Activated CD4-positive, alpha-beta T cell treated with anti-CD3 and anti-CD28 coated beads for 36 hours (primary cell): Measurements from ENCODE around the gene MYOF. TPM values are rescaled to one million over a fixed set of nuclear protein-coding genes. Genes with fewer than 3 reads are reported as not detected.
"Not testable (repeated sequence)": the region's sequence is repeated elsewhere in the genome, so short reads cannot be mapped to it uniquely, and the experiment has no call there.

ENCODE experiments used
- ATAC-seq: fragments of 200-7000 bp; cut with Tn5 transposase; one replicate; pipeline ENCODE4 v1.10.0; 2021; ENCODE audit warnings: mild to moderate bottlenecking, moderate library complexity
- CTCF ChIA-PET: fragments of 350-600 bp; sonication (Branson Sonifier 250); formaldehyde crosslinking; loops from one replicate; lab custom pipeline; 2021; ENCODE audit warnings: antibody characterized with exemption; lab: Charles Lee
- POLR2A ChIA-PET: fragments of 350-600 bp; sonication (Branson Sonifier 250); formaldehyde crosslinking; loops from one replicate; lab custom pipeline; 2021; ENCODE audit warnings: antibody characterized with exemption, inconsistent platforms; lab: Charles Lee
- DNase-seq: peaks from one replicate; pipeline ENCODE4 v3.0.0-alpha.2; 2020
- H3K27ac Mint-ChIP-seq: one replicate; pipeline ENCODE4 v1.8.0; 2021; ENCODE audit warnings: mixed read lengths
- H3K27me3 Mint-ChIP-seq: one replicate; pipeline ENCODE4 v1.8.0; 2021; ENCODE audit warnings: mixed read lengths
- H3K36me3 Mint-ChIP-seq: one replicate; pipeline ENCODE4 v1.8.0; 2021; ENCODE audit warnings: low read depth, mixed read lengths
- H3K4me1 Mint-ChIP-seq: one replicate; pipeline ENCODE4 v1.8.0; 2021; ENCODE audit warnings: mixed read lengths
- H3K4me3 Mint-ChIP-seq: one replicate; pipeline ENCODE4 v1.8.0; 2021; ENCODE audit warnings: mild to moderate bottlenecking, moderate library complexity, mixed read lengths
- H3K9me3 Mint-ChIP-seq: one replicate; pipeline ENCODE4 v1.8.0; 2021; ENCODE audit warnings: low read depth, mixed read lengths
- intact Hi-C, 2 experiments: fragments of 100-400 bp; cut with DNase I in 1 of 2; cut with micrococcal nuclease in 1 of 2; formaldehyde crosslinking; loops; one replicate each; pipeline versions ENCODE4 v1.14.2 to v1.15.1; 2022 to 2024; cut with DNase I, micrococcal nuclease
- total RNA-seq, 2 experiments: library from RNA; stranded (reverse); gene quantifications; one replicate each; pipeline ENCODE4 v1.2.3, GENCODE V29; 2021

Gene MYOF
- total RNA-seq, 2 experiments from 2014 or later = 37.8 to 40.0 TPM

- intact Hi-C loops, H3K27ac Mint-ChIP-seq, POLR2A ChIA-PET, H3K27me3 Mint-ChIP-seq, ATAC-seq, H3K4me3 Mint-ChIP-seq, DNase-seq, H3K9me3 Mint-ChIP-seq: not testable (repeated sequence)
- CTCF ChIA-PET = interaction anchor here (0.8 to 2.9 kb wide), 3 partner anchors 9 to 26 kb away, joined by 3 to 13 read pairs (median 3); partner anchors contain the start of gene MYOF
- H3K36me3 Mint-ChIP-seq = peaks cover 13% of the 10 kb centered on the region
- peaks cover 26% of the 10 kb centered on the region for H3K4me1 Mint-ChIP-seq
These were observed 14.5 kb downstream of the MYOF start for GRCh38 chr10:93467635-93468034.

DNA sequence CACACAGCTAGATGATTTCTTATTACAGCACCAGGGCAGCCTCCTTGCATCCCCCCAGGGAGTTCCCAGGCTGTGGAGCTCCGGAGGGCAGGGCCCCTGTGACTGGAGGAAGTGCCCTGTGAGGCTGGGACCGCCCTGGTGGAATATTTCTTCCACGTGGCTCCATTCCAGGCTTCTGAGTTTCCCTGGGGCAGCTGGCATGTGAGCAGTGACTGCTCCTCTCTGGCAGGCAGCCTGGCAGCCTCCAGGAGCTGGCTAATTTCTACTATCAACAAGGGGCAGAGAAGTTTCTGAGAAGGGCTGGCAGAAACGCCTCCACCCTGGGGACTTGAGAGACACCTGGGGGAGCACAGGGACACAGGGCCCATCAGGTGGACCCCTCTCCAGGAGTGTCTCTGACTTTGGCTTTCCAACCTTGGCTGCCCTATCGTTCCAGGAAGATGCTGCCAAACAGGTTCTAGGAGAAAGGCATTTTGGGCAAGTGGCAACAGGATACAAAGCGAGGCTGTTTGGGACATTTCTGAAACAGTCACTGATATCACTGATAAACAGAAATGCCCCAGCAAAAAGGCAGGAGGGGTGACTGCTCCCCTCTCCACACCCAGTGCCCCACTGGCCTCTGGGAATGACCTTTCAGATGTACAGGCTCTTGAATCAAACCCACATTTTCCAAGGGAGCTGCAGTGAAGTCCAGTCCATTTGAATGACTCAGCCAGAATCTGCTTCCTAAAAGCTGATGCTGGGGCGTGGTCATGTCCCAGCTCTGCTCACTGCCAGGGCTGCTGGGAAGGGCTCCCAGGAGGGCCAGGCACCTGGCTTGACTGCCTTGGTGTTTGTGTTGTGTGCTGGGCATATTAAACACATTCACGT is 16.1 kb downstream of the MYOF start:
- Mint-ChIP-seq H3K9me3 (no peaks in the 10 kb centered on the region), H3K27ac (no peak overlapping the region), H3K27me3 (no peaks in the 10 kb centered on the region), H3K4me1 (peaks cover 30% of the 10 kb centered on the region), H3K36me3 (peaks cover 13% of the 10 kb centered on the region), H3K4me3 (no peak overlapping the region)
- ChIA-PET POLR2A (no interaction called here), CTCF (interaction anchor here (0.6 to 1.8 kb wide), 2 partner anchors 13 to 16 kb away, joined by 4 to 6 read pairs; partner anchors contain the start of gene MYOF)
- intact Hi-C loops = no loop called here
- ATAC-seq (no peak), DNase-seq (no peak)

DNA sequence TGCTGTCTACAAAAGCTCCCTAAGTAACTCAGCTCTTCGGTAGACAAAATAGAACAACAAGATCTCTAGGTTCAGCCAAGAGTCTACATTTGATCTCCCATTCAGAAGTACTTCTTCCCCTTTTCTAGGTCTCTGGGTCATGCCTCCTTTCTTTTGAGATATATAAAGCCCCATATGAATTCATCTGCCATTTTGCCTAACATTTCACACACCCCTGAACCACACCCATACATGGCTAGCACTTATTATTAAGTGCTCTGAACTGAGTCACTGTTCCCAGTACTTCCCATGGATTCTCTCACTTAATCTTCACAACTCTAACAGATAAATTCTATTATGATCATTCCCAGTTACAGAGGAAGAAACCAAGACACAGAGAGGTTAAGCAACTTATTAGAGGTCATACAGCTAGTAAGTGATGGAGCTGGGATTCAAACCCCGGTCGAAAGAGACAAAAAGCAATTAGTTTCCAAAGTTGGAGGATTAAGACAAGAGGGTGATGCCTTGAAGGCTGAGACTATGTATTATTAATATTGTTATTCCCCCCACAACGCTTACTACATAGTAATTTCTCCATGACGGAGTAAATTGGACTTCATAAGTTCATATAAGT is 17.3 kb downstream of the MYOF start:
- Mint-ChIP-seq H3K27me3 (no peaks in the 10 kb centered on the region), H3K36me3 (peaks cover 14% of the 10 kb centered on the region), H3K27ac (no peak overlapping the region), H3K4me3 (no peak overlapping the region), H3K4me1 (peaks cover 25% of the 10 kb centered on the region), H3K9me3 (no peaks in the 10 kb centered on the region)
- ChIA-PET POLR2A (no interaction called here), CTCF (interaction anchor here (1.0 to 1.8 kb wide), 4 partner anchors 10 to 89 kb away, joined by 3 to 6 read pairs (median 3); partner anchors contain the start of gene MYOF)
- no peak for ATAC-seq
- intact Hi-C loops = no loop called here
- no peak for DNase-seq

- H3K4me3 Mint-ChIP-seq = no peak overlapping the region
- intact Hi-C loops = loop anchor here (1.0 kb wide), 2 partner anchors 18 to 32 kb away; partner anchors contain the start of genes CEP55 (in 1 of the 2) and MYOF (in 1 of the 2)
- DNase-seq = no peak
- H3K27me3 Mint-ChIP-seq = no peaks in the 10 kb centered on the region
- no peak for ATAC-seq
- H3K4me1 Mint-ChIP-seq = peaks cover 27% of the 10 kb centered on the region
- H3K9me3 Mint-ChIP-seq = no peaks in the 10 kb centered on the region
- ChIA-PET CTCF (interaction anchor here (0.7 to 3.8 kb wide), 7 partner anchors 9 to 402 kb away, joined by 3 to 18 read pairs (median 3); partner anchors contain the start of gene MYOF), POLR2A (no interaction called here)
- peaks cover 16% of the 10 kb centered on the region for H3K36me3 Mint-ChIP-seq
- H3K27ac Mint-ChIP-seq = no peak overlapping the region
These were observed 18.2 kb downstream of the MYOF start for GRCh38 chr10:93463723-93464476.

GRCh38 chr10:93462881-93463280 is 19.3 kb downstream of the MYOF start:
- CTCF ChIA-PET = interaction anchor here (0.7 to 3.8 kb wide), 6 partner anchors 13 to 172 kb away, joined by 3 to 18 read pairs (median 4); partner anchors contain the start of gene MYOF
- intact Hi-C loops = loop anchor here (1.0 kb wide), 2 partner anchors 19 to 33 kb away; partner anchors contain the start of genes CEP55 (in 1 of the 2) and MYOF (in 1 of the 2)
- Mint-ChIP-seq H3K9me3 (no peaks in the 10 kb centered on the region), H3K36me3 (peaks cover 11% of the 10 kb centered on the region), H3K27me3 (no peaks in the 10 kb centered on the region), H3K4me1 (peaks cover 21% of the 10 kb centered on the region), H3K4me3 (peak overlapping the region; percentile 4), H3K27ac (peak overlapping the region; percentile 70)
- POLR2A ChIA-PET = interaction anchor here (0.5 to 2.6 kb wide), 4 partner anchors 19 to 94 kb away, joined by 3 to 11 read pairs (median 4); partner anchors contain the start of gene MYOF
- peak; percentile 61 for DNase-seq
- ATAC-seq = peak; percentile 83

- DNase-seq (no peak), ATAC-seq (no peak)
- Mint-ChIP-seq H3K4me3 (no peak overlapping the region), H3K9me3 (no peaks in the 10 kb centered on the region), H3K27me3 (no peaks in the 10 kb centered on the region), H3K4me1 (peaks cover 21% of the 10 kb centered on the region), H3K36me3 (peaks cover 11% of the 10 kb centered on the region), H3K27ac (peak overlapping the region; percentile 63)
- ChIA-PET POLR2A (interaction anchor here (0.5 to 2.6 kb wide), 3 partner anchors 20 to 83 kb away, joined by 4 to 11 read pairs (median 4); partner anchors contain the start of gene MYOF), CTCF (interaction anchor here (0.7 to 3.8 kb wide), 8 partner anchors 14 to 346 kb away, joined by 3 to 18 read pairs (median 4); partner anchors contain the start of gene MYOF)
- intact Hi-C loops = no loop called here
These were observed 19.8 kb downstream of the MYOF start for GRCh38 chr10:93462371-93462770.

- Mint-ChIP-seq H3K27me3 (no peaks in the 10 kb centered on the region), H3K4me1 (peaks cover 21% of the 10 kb centered on the region), H3K9me3 (no peaks in the 10 kb centered on the region), H3K36me3 (peaks cover 11% of the 10 kb centered on the region), H3K4me3 (no peak overlapping the region), H3K27ac (no peak overlapping the region)
- POLR2A ChIA-PET = interaction anchor here (2.6 kb wide), 1 partner anchor 20 kb away, joined by 11 read pairs; the partner anchor contains the start of gene MYOF
- CTCF ChIA-PET = interaction anchor here (0.8 to 3.8 kb wide), 6 partner anchors 21 to 391 kb away, joined by 3 to 18 read pairs (median 3); partner anchors contain the start of gene MYOF
- DNase-seq (no peak), ATAC-seq (no peak)
- intact Hi-C loops = no loop called here
These were observed 20.3 kb downstream of the MYOF start for GRCh38 chr10:93461807-93462178.

- peak overlapping the region; percentile 16 for H3K27ac Mint-ChIP-seq
- intact Hi-C loops = no loop called here
- POLR2A ChIA-PET = interaction anchor here (0.6 to 2.6 kb wide), 2 partner anchors 21 to 35 kb away, joined by 3 to 11 read pairs; partner anchors contain the start of genes CEP55 and MYOF
These were observed 20.9 kb downstream of the MYOF start for GRCh38 chr10:93461109-93461806.

DNA sequence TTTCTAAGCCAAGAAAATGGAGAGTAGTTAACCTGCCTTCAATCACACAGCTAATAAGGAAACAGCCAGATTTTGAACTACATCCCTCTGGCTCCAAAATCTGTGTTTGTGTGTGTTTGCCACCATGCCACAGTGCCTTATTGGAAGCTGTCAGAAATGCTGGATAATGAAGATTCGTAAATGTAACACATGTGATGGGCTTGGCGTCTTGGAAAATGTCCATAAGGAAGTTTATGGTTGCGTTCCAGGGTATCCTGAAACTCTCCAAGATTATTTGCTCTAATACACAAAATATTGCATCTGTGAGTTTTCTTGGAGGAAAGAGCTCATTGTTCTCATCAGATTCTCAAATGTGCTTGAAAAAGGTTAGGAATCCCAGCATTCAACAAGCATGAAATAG is 22.7 kb downstream of the MYOF start:
- intact Hi-C loops = no loop called here
- H3K36me3 Mint-ChIP-seq = peaks cover 11% of the 10 kb centered on the region
- no peak overlapping the region for H3K27ac Mint-ChIP-seq
- ChIA-PET CTCF (no interaction called here), POLR2A (no interaction called here)
- ATAC-seq (no peak), DNase-seq (no peak)
- H3K9me3 Mint-ChIP-seq = no peaks in the 10 kb centered on the region
- H3K27me3 Mint-ChIP-seq = no peaks in the 10 kb centered on the region
- no peak overlapping the region for H3K4me3 Mint-ChIP-seq
- peaks cover 21% of the 10 kb centered on the region for H3K4me1 Mint-ChIP-seq

More at GRCh38 chr10:93461109-93461806, 20.9 kb downstream of the MYOF start:
- peaks cover 11% of the 10 kb centered on the region for H3K36me3 Mint-ChIP-seq
- ATAC-seq (no peak), DNase-seq (no peak)
- H3K4me3 Mint-ChIP-seq = no peak overlapping the region
- CTCF ChIA-PET = interaction anchor here (0.6 to 3.8 kb wide), 7 partner anchors 21 to 391 kb away, joined by 3 to 18 read pairs (median 3); partner anchors contain the start of gene MYOF
- H3K9me3 Mint-ChIP-seq = no peaks in the 10 kb centered on the region
- H3K27me3 Mint-ChIP-seq = no peaks in the 10 kb centered on the region
- H3K4me1 Mint-ChIP-seq = peaks cover 21% of the 10 kb centered on the region

DNA sequence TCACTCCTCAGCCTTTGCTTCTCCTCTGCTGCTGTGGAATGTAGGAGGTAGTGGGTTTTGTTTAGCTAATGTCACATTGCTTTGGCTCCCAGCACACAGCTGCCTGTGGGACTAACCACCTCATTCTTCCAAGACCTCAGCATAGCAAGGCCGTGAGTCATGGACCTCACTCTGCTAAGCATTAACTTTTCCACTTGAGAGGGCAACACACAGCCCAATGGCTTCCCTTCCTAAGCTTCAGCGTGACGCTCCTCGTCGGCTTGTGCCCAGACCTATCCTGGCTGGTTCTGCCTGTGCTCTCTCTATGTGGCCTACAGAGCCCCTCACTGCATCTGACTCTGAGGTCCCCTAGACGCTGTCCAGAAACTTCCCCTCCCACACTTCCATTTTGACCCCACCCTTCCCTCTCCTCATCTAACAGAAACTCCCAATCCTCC is 23.3 kb downstream of the MYOF start:
- H3K4me1 Mint-ChIP-seq = peaks cover 21% of the 10 kb centered on the region
- peak; percentile 31 for ATAC-seq
- no peaks in the 10 kb centered on the region for H3K9me3 Mint-ChIP-seq
- DNase-seq = peak; percentile 29
- ChIA-PET CTCF (interaction anchor here (0.8 to 1.0 kb wide), 4 partner anchors 9 to 83 kb away, joined by 3 to 6 read pairs (median 4); partner anchors contain the start of gene MYOF), POLR2A (no interaction called here)
- H3K36me3 Mint-ChIP-seq = peaks cover 11% of the 10 kb centered on the region
- peak overlapping the region; percentile 11 for H3K27ac Mint-ChIP-seq
- no peak overlapping the region for H3K4me3 Mint-ChIP-seq
- no peaks in the 10 kb centered on the region for H3K27me3 Mint-ChIP-seq
- intact Hi-C loops = no loop called here
